GM12875 (cell line): ENCODE results near the gene CARD9.
"Not testable (repeated sequence)": the region's sequence is repeated elsewhere in the genome, so short reads cannot be mapped to it uniquely, and the experiment has no call there.

ENCODE experiments used
- H3K4me3 ChIP-seq: one replicate; pipeline ENCODE4 v1.5.1; 2011; ENCODE audit warnings: low read depth, low read length, control low read depth
- CTCF ChIP-seq: IDR thresholded peaks from 2 replicates; pipeline ENCODE4 v1.5.1; 2011; ENCODE audit warnings: low read depth, mild to moderate bottlenecking, control low read depth, inconsistent platforms, low read length, moderate library complexity, borderline replicate concordance; ENCODE audit not compliant: insufficient read depth

Gene CARD9

GRCh38 chr9:136357202-136357725 is 16.2 kb downstream of the CARD9 start:
- H3K4me3 ChIP-seq = no peak overlapping the region

GRCh38 chr9:136355616-136356557 is 17.6 kb downstream of the CARD9 start:
- TF ChIP-seq CTCF = no peak
- no peak overlapping the region for H3K4me3 ChIP-seq

More at GRCh38 chr9:136357202-136357725, 16.2 kb downstream of the CARD9 start:
- TF ChIP-seq CTCF = no peak

- TF ChIP-seq CTCF = no peak
- H3K4me3 ChIP-seq = no peak overlapping the region
These were observed 18.8 kb downstream of the CARD9 start for GRCh38 chr9:136354592-136355085.

GRCh38 chr9:136353757-136354488 is 19.5 kb downstream of the CARD9 start:
- no peak overlapping the region for H3K4me3 ChIP-seq
- no peak for TF ChIP-seq CTCF

GRCh38 chr9:136353088-136353487 is 20.4 kb downstream of the CARD9 start:
- TF ChIP-seq CTCF = no peak

GRCh38 chr9:136352682-136353081 is 20.8 kb downstream of the CARD9 start:
- H3K4me3 ChIP-seq = no peak overlapping the region
- TF ChIP-seq CTCF = no peak

More at GRCh38 chr9:136353088-136353487, 20.4 kb downstream of the CARD9 start:
- H3K4me3 ChIP-seq = no peak overlapping the region

- not testable (repeated sequence) for H3K4me3 ChIP-seq
These were observed 21.6 kb downstream of the CARD9 start for GRCh38 chr9:136351868-136352267.
